HG03025 (cell line): ENCODE measurements around the gene MYLK4.

Source experiments
- ATAC-seq: cut with Tn5 transposase; IDR thresholded peaks from one replicate; pipeline ENCODE4 v1.9.1; 2021; ENCODE audit warnings: mild to moderate bottlenecking, moderate library complexity; ENCODE audit not compliant: unreplicated experiment, low FRiP score

MYLK4 gene

DNA sequence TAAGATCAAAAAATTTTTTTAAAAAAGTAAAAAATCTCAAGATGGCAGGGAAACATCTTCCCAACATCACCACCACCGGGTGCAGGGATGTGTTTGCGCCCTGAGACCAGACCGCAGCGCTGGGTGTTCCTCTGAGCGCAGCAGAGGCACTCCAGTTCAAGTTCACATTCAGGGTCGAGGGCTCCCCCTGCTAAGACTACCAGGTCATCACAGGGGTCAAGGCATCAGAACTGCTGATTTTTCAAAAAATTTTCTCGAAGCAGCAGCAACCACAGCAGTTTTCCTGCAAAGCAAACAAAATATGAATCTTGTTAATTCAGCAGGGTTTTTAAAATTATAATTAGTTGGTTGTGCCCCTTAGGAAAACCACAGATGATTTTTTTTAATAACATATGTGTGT is 83.1 kb downstream of the MYLK4 start:
- ATAC-seq: no peak

- no peak for ATAC-seq
Measured at GRCh38 chr6:2666906-2667575, 83.7 kb downstream of the MYLK4 start.

DNA sequence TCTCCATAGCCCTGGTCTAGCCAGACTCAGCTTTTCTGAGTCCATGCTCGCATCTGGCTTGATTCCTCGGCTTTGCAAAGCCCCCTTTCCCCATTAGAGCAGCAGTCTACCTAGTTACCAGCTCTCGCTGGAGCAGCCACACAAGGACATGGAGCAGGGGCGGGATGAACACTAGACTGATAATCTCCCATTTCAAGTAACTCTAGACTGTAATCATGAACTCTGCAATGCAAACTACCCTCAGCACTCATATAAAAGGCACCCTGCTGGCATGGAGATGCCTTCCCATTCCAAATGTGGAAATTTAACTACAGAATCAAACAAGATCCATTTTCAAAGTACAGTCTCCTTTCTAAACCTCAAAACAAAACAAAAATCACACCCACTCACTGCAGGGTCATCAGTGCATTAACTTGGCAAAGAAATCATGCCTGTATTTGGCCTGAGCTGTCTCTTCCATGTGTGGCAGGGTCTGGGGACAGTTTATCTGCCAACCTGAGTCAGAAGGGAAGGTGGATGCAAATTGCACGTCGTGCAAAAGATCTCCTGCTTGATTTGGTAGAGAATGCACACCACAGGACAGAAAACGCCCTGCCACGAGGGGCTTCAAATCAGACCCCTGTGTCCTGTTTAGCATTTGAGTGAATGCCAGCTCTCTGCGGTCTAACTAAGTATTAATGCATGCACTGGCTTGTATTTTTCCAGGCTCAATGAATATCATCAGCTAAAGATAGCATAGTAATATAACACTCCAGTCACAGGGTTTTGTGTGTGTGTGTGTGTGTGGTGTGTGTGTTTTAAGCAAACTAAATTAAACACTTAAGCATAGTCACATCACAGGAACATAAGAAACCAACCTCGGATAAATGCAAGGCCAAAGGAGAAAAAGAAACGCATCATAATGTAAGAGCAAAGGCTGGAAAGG is 85.3 kb downstream of the MYLK4 start:
- ATAC-seq: no peak

- no peak for ATAC-seq
Measured at GRCh38 chr6:2663123-2663522, 87.6 kb downstream of the MYLK4 start.

DNA sequence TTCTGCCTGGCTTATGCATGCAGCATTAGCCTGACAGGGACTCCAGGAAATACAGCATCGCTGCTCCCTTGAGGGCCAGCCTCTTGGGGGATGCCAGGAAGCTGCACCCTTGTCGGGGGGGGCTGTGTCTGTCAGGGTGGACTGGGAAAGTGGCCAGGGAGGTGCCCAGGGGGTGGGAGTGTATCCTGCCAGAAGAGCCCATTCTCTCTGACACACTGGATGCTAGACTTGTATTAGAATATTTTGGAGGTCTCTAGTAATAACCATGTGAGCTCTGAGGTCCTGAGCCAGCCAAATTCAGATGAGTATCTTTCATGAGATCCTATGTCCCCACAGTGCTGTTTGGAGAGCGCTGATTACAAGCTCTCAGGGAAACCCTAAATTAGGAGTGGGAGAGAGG is 89.1 kb downstream of the MYLK4 start:
- no peak for ATAC-seq

- ATAC-seq: no peak
Measured at GRCh38 chr6:2659882-2660281, 90.8 kb downstream of the MYLK4 start.

DNA sequence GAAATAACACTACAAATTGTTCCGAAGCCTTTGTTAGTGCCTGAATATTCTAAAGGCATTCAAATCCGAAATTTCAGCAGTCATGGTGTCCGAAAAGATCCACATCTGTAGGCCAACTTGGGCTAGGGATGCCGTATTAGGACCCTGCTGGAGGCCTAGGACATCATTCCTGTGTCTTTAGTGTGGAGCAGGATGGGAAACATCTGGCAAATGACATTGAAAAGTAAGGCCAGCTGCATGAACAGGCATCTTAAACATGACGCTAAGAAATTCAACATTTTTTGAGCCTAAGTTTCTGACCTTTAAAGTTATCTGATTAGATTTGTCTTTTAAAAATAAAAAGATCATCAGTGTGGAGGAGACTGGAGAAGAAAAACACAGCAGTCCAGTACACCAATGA is 91.3 kb downstream of the MYLK4 start:
- ATAC-seq: no peak

DNA sequence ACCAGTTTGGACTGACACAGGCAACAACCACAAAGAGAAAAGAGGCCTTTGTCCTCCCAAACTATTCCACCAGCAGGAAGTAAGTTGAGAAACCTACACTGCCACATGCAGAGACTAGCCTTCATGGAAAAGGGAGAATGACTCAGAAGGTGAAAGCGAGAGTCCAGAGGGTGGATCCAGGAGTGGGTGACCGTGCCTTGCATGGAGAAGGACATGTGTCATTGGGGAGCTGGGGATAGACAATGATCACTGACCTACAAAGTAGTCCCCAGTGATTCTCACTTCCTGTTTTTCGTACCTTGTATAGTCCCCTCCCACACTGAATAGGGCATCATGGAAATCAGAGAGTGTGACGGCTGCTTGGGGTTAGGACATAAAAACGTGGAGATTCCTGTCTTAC is 91.9 kb downstream of the MYLK4 start:
- peak; percentile 75 for ATAC-seq

DNA sequence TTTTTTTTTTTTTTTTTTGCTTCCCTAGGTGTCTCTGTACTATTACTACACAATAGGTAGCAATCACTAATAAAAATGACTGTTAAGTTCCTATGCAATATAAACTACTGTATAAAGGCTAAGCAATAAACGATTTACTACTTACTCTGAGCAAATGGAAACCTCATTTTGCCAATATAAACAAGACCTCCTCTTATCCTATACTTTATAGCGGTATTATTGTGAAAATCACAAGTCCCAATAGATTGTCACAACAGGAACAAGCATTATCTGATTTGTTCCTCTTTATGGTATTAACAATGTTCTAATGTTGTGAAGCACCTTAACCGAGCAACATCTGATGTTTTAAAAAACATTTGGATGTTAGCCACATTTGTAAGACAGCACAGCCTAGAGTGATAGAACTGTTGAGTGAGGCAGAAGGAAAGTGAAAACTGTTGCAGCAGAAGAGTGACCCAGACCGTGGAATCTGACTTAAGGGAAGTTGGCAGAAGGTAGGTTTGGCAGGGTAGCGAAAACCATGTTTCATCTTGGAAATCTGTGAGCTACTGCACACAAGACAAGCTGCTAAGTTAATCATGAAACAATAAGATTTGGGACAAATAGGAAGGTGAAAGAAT is 94.2 kb downstream of the MYLK4 start:
- ATAC-seq: no peak

DNA sequence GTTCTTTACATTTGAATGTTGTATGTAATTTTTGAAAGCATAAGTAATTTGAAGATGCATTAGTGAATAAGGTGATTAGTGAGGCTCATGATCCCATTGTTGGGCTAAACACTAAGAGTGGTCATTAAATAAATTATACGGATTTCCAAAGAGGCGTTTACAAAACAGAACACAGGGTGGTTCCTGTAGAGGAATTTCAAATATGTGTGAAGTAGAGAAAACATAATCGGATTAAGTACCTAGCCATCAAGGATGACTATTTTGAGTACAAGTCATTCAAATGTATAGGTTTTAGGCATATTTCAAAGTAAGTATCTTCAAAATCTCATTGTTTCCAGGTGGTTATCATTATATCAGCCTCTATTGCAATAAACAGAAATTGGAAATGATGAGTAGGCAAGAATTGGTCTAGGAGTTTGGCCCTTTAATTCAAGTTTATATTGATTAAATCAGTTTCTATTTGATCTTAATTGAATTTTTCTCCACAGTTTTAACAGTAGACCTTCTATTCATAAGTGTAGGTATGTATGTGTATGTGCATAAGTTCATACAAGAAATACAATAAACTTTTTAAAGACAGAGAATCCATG is 94.8 kb downstream of the MYLK4 start:
- ATAC-seq: no peak

- ATAC-seq: no peak
Measured at GRCh38 chr6:2653369-2654032, 97.2 kb downstream of the MYLK4 start.

GRCh38 chr6:2652611-2653010 is 98.1 kb downstream of the MYLK4 start:
- no peak for ATAC-seq

GRCh38 chr6:2651961-2652360 is 98.8 kb downstream of the MYLK4 start:
- no peak for ATAC-seq

DNA sequence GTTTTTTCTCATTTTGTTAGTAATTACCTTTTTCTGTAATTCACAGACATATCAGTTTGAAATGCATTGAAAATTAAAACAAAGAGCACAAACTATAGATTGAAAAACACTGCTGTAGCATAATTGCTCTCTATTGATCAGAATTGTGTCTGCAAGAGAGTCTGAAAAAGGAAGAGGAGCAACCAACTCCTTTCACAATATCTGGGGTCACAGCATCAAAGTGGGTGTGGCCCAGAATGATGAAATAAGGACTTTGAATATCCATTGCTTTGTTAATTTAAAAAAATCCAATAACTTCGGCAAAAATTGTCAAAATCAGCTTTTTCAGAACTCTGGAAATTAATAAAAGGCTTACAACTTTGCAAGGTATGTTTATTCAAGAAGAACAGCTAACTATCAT is 99.2 kb downstream of the MYLK4 start:
- ATAC-seq: no peak

DNA sequence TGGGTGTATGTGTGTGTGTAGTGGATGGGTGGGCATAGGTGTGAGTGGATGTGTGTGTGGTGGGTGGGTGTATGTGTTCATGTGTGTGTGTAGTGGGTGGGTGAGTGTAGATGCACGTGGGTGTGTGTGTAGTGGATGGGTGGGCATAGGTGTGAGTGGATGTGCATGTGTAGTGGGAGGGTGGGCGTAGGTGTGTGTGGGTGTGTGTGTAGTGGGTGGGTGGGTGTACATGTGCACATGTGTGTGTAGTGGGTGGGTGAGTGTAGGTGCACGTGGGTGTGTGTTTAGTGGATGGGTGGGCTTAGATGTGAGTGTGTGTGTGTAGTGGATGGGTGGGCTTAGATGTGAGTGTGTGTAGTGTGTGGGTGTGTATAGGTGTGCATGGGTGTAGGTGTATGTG is 104.4 kb downstream of the MYLK4 start:
- ATAC-seq: no peak

DNA sequence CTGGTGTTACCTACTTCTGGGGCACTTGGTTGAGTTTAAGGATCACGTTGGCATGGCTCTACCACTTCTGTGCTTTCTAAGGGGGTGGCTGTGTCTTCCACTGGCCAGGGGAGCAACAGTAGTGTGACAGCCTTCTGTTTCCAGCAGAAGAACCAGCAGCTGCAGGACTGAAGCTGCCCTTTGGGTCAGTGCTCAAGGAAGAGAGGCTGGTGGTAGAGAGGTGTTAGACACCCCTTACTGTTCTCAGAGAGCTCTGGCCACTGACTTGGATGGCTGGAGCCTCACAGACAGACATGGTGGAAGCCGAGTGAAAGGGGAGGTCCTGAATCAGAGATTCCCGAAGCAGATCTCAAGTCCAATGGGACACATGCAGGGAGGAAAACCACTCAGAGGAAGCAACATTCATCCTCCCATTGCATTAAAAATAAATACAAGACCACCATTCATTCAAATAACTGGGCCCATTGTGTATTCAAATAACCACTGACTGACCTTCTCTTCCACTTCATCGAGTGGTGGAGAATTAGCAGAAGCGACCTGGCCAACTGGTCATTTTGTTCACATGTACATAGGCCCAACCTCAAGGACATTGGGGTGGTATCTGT is 106.7 kb downstream of the MYLK4 start:
- ATAC-seq: no peak

- no peak for ATAC-seq
Measured at GRCh38 chr6:2643130-2643529, 107.6 kb downstream of the MYLK4 start.

- ATAC-seq: peak; percentile 64
Measured at GRCh38 chr6:2641044-2641725, 109.5 kb downstream of the MYLK4 start.

DNA sequence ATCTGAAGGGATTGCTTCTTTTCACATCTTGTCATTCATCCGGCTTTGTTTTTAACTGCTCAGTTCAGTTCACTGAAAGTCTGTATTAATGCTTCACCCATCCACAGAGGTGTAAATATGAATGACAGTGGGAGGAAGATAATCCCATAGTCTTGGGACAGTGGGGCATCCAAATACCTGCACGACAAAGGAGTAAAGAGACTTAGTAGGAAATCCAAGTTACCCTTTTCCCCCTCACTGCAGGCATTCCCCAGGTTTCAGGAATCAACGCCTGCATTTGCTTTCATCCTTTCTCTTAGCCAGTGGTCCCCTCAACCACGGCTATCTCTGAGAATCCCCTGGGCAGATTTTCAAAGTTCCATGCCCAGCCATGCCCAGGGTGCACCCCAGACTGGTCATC is 110.2 kb downstream of the MYLK4 start:
- ATAC-seq: no peak

- ATAC-seq: no peak
Measured at GRCh38 chr6:2639896-2640295, 110.8 kb downstream of the MYLK4 start.
